Medulla oblongata (tissue), 1 donor: Measurements from ENCODE around the gene TRIOBP.
"Not testable (repeated sequence)": the region's sequence is repeated elsewhere in the genome, so short reads cannot be mapped to it uniquely, and the experiment has no call there.

Experiments used
- DNase-seq: peaks from one replicate; pipeline ENCODE4 v3.0.0-alpha.2; 2015; ENCODE audit errors: extremely low spot score

Gene TRIOBP

GRCh38 chr22:37775785-37776638 is 79.2 kb downstream of the TRIOBP start:
- no peak for DNase-seq

- no peak for DNase-seq
Observed at GRCh38 chr22:37776639-37777005, 79.8 kb downstream of the TRIOBP start.

GRCh38 chr22:37777122-37777687 is 80.4 kb downstream of the TRIOBP start:
- DNase-seq = no peak

GRCh38 chr22:37778370-37779009 is 81.6 kb downstream of the TRIOBP start:
- no peak for DNase-seq

GRCh38 chr22:37781434-37782059 is 84.7 kb downstream of the TRIOBP start:
- no peak for DNase-seq

GRCh38 chr22:37782340-37783168 is 85.7 kb downstream of the TRIOBP start:
- no peak for DNase-seq

- no peak for DNase-seq
Observed at GRCh38 chr22:37784829-37785495, 88.1 kb downstream of the TRIOBP start.

- no peak for DNase-seq
Observed at GRCh38 chr22:37790234-37790633, 93.4 kb downstream of the TRIOBP start.

- DNase-seq = no peak
Observed at GRCh38 chr22:37792494-37792893, 95.6 kb downstream of the TRIOBP start.

GRCh38 chr22:37794376-37794775 is 97.5 kb downstream of the TRIOBP start:
- no peak for DNase-seq

- no peak for DNase-seq
Observed at GRCh38 chr22:37796079-37796478, 99.2 kb downstream of the TRIOBP start.

- DNase-seq = not testable (repeated sequence)
Observed at GRCh38 chr22:37797259-37797658, 100.4 kb downstream of the TRIOBP start.

- no peak for DNase-seq
Observed at GRCh38 chr22:37797874-37798500, 101.1 kb downstream of the TRIOBP start.

- DNase-seq = not testable (repeated sequence)
Observed at GRCh38 chr22:37799979-37800378, 103.1 kb downstream of the TRIOBP start.

- no peak for DNase-seq
Observed at GRCh38 chr22:37801946-37802309, 105.1 kb downstream of the TRIOBP start.

GRCh38 chr22:37802310-37803194 is 105.7 kb downstream of the TRIOBP start:
- peak; percentile 58 for DNase-seq

GRCh38 chr22:37803195-37803638 is 106.4 kb downstream of the TRIOBP start:
- peak; percentile 6 for DNase-seq

- peak; percentile 11 for DNase-seq
Observed at GRCh38 chr22:37803639-37804351, 106.9 kb downstream of the TRIOBP start.
